Uterus (tissue), 2 donors: Measurements from ENCODE around the gene CXCR4.

Experiments used
- POLR2A ChIP-seq, 2 donors: fragments of 450-650 bp; IDR thresholded peaks; one replicate each; pipeline ENCODE4 v1.6.1; 2016; ENCODE audit warnings: antibody characterized with exemption in 2 of 2, mild to moderate bottlenecking in 1 of 2, moderate library complexity in 1 of 2
- TF ChIP-seq, protein P1 (sequence below), 4 experiments: fragments of 200-600 bp in 2 of 4; fragments of 450-650 bp in 2 of 4; sonication (generic) in 2 of 4; IDR thresholded peaks; one replicate each; pipeline ENCODE4 v1.5.1; 2016 to 2019; ENCODE audit warnings: antibody characterized with exemption in 4 of 4, mild to moderate bottlenecking in 2 of 4, moderate library complexity in 1 of 4

DNA sequence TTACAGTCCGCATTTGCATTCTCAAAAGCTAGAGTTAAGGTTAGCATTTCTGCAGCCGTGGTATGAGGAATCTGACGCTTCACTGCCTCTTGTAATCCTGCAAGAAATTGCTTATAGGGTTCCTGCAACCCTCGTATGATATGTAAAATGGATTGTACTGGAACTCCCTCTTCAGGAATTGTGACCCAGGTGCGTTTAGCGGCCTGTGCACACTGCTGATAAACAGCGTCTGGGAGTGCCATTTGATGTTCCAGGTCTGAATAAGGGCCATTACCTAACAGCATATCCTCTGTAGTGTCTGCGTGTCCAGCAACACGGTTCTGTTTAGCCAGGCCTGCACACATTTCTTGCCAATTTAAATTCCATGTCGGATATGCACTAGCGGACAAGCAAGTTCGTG lies 42.5 kb downstream of the CXCR4 start:
- TF ChIP-seq POLR2A (IDR thresholded peaks at IDR 0.05), result no peak
- TF ChIP-seq, protein P1, sequence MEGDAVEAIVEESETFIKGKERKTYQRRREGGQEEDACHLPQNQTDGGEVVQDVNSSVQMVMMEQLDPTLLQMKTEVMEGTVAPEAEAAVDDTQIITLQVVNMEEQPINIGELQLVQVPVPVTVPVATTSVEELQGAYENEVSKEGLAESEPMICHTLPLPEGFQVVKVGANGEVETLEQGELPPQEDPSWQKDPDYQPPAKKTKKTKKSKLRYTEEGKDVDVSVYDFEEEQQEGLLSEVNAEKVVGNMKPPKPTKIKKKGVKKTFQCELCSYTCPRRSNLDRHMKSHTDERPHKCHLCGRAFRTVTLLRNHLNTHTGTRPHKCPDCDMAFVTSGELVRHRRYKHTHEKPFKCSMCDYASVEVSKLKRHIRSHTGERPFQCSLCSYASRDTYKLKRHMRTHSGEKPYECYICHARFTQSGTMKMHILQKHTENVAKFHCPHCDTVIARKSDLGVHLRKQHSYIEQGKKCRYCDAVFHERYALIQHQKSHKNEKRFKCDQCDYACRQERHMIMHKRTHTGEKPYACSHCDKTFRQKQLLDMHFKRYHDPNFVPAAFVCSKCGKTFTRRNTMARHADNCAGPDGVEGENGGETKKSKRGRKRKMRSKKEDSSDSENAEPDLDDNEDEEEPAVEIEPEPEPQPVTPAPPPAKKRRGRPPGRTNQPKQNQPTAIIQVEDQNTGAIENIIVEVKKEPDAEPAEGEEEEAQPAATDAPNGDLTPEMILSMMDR (IDR thresholded peaks at IDR 0.05), result no peak
